Measurements from ENCODE around the gene SDC4. TPM values are rescaled to one million over a fixed set of nuclear protein-coding genes. Genes with fewer than 3 reads are reported as not detected.

SDC4 gene
- total and polyA plus RNA-seq, 9 of the 15 experiments (the other 6 are each of a cell fraction or from before 2014, with no cell fraction given): 2.1 to 10.7 (median 6.3) TPM

- CTCF ChIA-PET (ENCODE audit: low intra/inter-chr PET ratio): no interaction called here
- H3K9ac ChIP-seq (ENCODE audit: insufficient read depth in 1 of 2, low read depth in 2 of 2, low read length in 2 of 2): no peak overlapping the region
- in situ Hi-C loops (cut with MboI) (no loop called here), intact Hi-C loops (cut with micrococcal nuclease) (no loop called here)
- H3K79me2 ChIP-seq (ENCODE audit: control insufficient read depth, insufficient read depth, low read length): no peaks in the 10 kb centered on the region
- no peak for ATAC-seq
- H3K27ac ChIP-seq (ENCODE audit: extremely low read depth, low read depth, low read length): no peak overlapping the region
- no peaks in the 10 kb centered on the region for H3K36me3 ChIP-seq (ENCODE audit: control insufficient read depth, insufficient read depth, low read length)
- H3K9me1 ChIP-seq (ENCODE audit: control insufficient read depth, insufficient read depth, low read length): no peaks in the 10 kb centered on the region
- no peak overlapping the region for H2AFZ ChIP-seq (ENCODE audit: low read depth, low read length)
- no peak for DNase-seq (ENCODE audit: extremely low read depth in 1 of 4, low spot score in 3 of 4)
- FAIRE-seq: no peak
- no peaks in the 10 kb centered on the region; the same call in none of the 2 replicates for H4K20me1 ChIP-seq (replicated peaks; ENCODE audit: control insufficient read depth, insufficient read depth, low read length)
- no peak overlapping the region for H3K4me2 ChIP-seq (ENCODE audit: insufficient read depth, low read length)
- H3K4me1 ChIP-seq (replicated peaks in 1 of 2; ENCODE audit: control insufficient read depth in 2 of 2, insufficient read depth in 2 of 2, low read length in 2 of 2): peaks cover 4 to 25% of the 10 kb centered on the region in 2 experiments; a peak in 3 of 5 replicates
- 40% methylated on average over 39 of the region's 43 CpGs for WGBS (ENCODE audit: insufficient coverage, low coverage, missing lambda C conversion rate)
- TF ChIP-seq CXXC5 (CRISPR knock-in tag; IDR thresholded peaks at IDR 0.05) (no peak), C11orf30 (IDR thresholded peaks at IDR 0.05; ENCODE audit: low read depth) (no peak), TGIF2 (CRISPR knock-in tag; IDR thresholded peaks at IDR 0.05) (no peak), MYC (IDR thresholded peaks at IDR 0.05; ENCODE audit: low read depth, low read length) (no peak), MYC (CRISPR knock-in tag; IDR thresholded peaks at IDR 0.05; ENCODE audit: borderline replicate concordance, low read depth) (no peak), ZNF133 (CRISPR knock-in tag; IDR thresholded peaks at IDR 0.05) (no peak), MCM3 (IDR thresholded peaks at IDR 0.05) (no peak), PHF21A (IDR thresholded peaks at IDR 0.05; ENCODE audit: borderline replicate concordance, low read depth) (no peak), ZNF445 (CRISPR knock-in tag; IDR thresholded peaks at IDR 0.05; ENCODE audit: low read depth) (no peak), RFX1 (IDR thresholded peaks at IDR 0.05) (no peak), NONO (IDR thresholded peaks at IDR 0.05; ENCODE audit: low read depth in 2 of 2, low read length in 1 of 2) (no peak), ZNF518B (CRISPR knock-in tag; IDR thresholded peaks at IDR 0.05) (no peak), ZNF134 (CRISPR knock-in tag; conservative IDR thresholded peaks at IDR 0.05) (no peak)
- H3K4me3 ChIP-seq: no peak overlapping the region
- no peaks in the 10 kb centered on the region for H3K9me3 ChIP-seq (replicated peaks; ENCODE audit: control insufficient read depth, insufficient read depth, low read depth, low read length)
- peaks cover 3 to 50% of the 10 kb centered on the region in 2 experiments; a peak in 3 of 5 replicates for H3K27me3 ChIP-seq (ENCODE audit: control insufficient read depth in 2 of 2, insufficient read depth in 2 of 2, low read length in 2 of 2)
- POLR2A ChIA-PET: interaction anchor here (0.5 to 1.7 kb wide), 2 partner anchors 11 to 23 kb away, joined by 3 to 10 read pairs; no protein-coding TSS in a partner anchor
- no TSS peak for BruUV-seq (replicated peaks)
Measured at GRCh38 chr20:45304464-45304999, 43.7 kb downstream of the SDC4 start.

Data from K562 (cell line).